K562 (cell line): ENCODE results near the gene TUBD1. TPM values are rescaled to one million over a fixed set of nuclear protein-coding genes. Genes with fewer than 3 reads are reported as not detected.

Experiments used
- ATAC-seq: fragments of 200-7000 bp; cut with Tn5 transposase; 3 replicates; pipeline ENCODE4 v1.9.1; 2020; ENCODE audit warnings: moderate library complexity
- BruUV-seq: library from RNA; stranded (reverse); fragments of 400-500 nt; replicated peaks from 2 replicates; lab custom pipeline; 2021; lab: Mats Ljungman, UMichigan
- CTCF ChIA-PET: fragments of 300-600 bp; formaldehyde crosslinking; extraction: SDS; loops from one replicate; lab custom pipeline; 2021; ENCODE audit warnings: low intra/inter-chr PET ratio; lab: Yijun Ruan, JAX
- POLR2A ChIA-PET: fragments of 300-600, 350-650 bp; sonication (Branson Sonifier 250); formaldehyde crosslinking; extraction: SDS; loops from one replicate; lab custom pipeline; 2021; ENCODE audit warnings: antibody characterized with exemption, inconsistent platforms; lab: Yijun Ruan, JAX
- DNase-seq, 4 experiments: peaks; one replicate each; pipeline versions ENCODE4 v3.0.0 to v3.0.0-alpha.2; 2011 to 2018; ENCODE audit warnings: low spot score in 3 of 4, mixed read lengths in 3 of 4; ENCODE audit errors: extremely low read depth in 1 of 4
- FAIRE-seq: peaks from 2 replicates; lab custom pipeline; 2011; peaks lifted over from hg19 to GRCh38; lab: Jason Lieb, UNC
- H2AFZ ChIP-seq: 2 replicates; pipeline ENCODE4 v1.6.0; 2011; ENCODE audit warnings: low read depth, low read length, control low read depth, inconsistent platforms
- H3K27ac ChIP-seq: fragments of 200-600 bp; 3 replicates; pipeline ENCODE4 v1.8.0; 2011; ENCODE audit warnings: low read depth, mild to moderate bottlenecking, control low read depth, inconsistent platforms, low read length, moderate library complexity, mixed read lengths; ENCODE audit errors: extremely low read depth
- H3K27me3 ChIP-seq, 2 experiments: fragments of 300-600 bp in 1 of 2; 2 replicates in 1 of 2; 3 replicates in 1 of 2; pipeline versions ENCODE4 v1.6.0 to v1.8.0; 2011; ENCODE audit warnings: inconsistent platforms in 2 of 2, low read length in 2 of 2, mild to moderate bottlenecking in 1 of 2, mixed read lengths in 1 of 2, moderate library complexity in 1 of 2; ENCODE audit not compliant: control insufficient read depth in 2 of 2, insufficient read depth in 2 of 2
- H3K36me3 ChIP-seq: fragments of 300-600 bp; 3 replicates; pipeline ENCODE4 v1.8.0; 2011; ENCODE audit warnings: mild to moderate bottlenecking, low read length, inconsistent platforms; ENCODE audit not compliant: control insufficient read depth, insufficient read depth
- H3K4me1 ChIP-seq, 2 experiments: fragments of 200-600 bp in 1 of 2; replicated peaks in 1 of 2; 2 replicates in 1 of 2; 3 replicates in 1 of 2; pipeline versions ENCODE4 v1.5.1 to v1.8.0; 2011; ENCODE audit warnings: inconsistent platforms in 2 of 2, low read length in 2 of 2, mild to moderate bottlenecking in 1 of 2, mixed read lengths in 1 of 2, moderate library complexity in 1 of 2; ENCODE audit not compliant: control insufficient read depth in 2 of 2, insufficient read depth in 2 of 2
- H3K4me2 ChIP-seq: 2 replicates; pipeline ENCODE4 v1.6.1; 2011; ENCODE audit warnings: low read length, control low read depth, inconsistent platforms, mixed read lengths; ENCODE audit not compliant: insufficient read depth
- H3K4me3 ChIP-seq: fragments of 200-600 bp; sonication (generic), shearing (Covaris generic); 2 replicates; pipeline ENCODE4 v1.5.1; 2016; ENCODE audit warnings: control low read depth, inconsistent platforms
- H3K79me2 ChIP-seq: fragments of 200-600 bp; 3 replicates; pipeline ENCODE4 v1.8.0; 2011; ENCODE audit warnings: low read length, inconsistent platforms; ENCODE audit not compliant: control insufficient read depth, insufficient read depth
- H3K9ac ChIP-seq, 2 experiments: 2 replicates each; pipeline versions ENCODE4 v1.6.0 to v1.6.1; 2011; ENCODE audit warnings: low read depth in 2 of 2, low read length in 2 of 2, control low read depth in 1 of 2, inconsistent platforms in 1 of 2, mild to moderate bottlenecking in 1 of 2, mixed read lengths in 1 of 2; ENCODE audit not compliant: insufficient read depth in 1 of 2
- H3K9me1 ChIP-seq: one replicate; pipeline ENCODE4 v1.6.0; 2011; ENCODE audit warnings: inconsistent platforms, mild to moderate bottlenecking, low read length, moderate library complexity; ENCODE audit not compliant: control insufficient read depth, insufficient read depth
- H3K9me3 ChIP-seq: replicated peaks from 2 replicates; pipeline ENCODE4 v1.5.1; 2011; ENCODE audit warnings: low read depth, low read length, inconsistent platforms; ENCODE audit not compliant: control insufficient read depth, insufficient read depth
- H4K20me1 ChIP-seq: replicated peaks from 2 replicates; pipeline ENCODE4 v1.6.1; 2011; ENCODE audit warnings: low read length, inconsistent platforms, mixed read lengths; ENCODE audit not compliant: control insufficient read depth, insufficient read depth
- C11orf30 ChIP-seq: fragments of 450-650 bp; IDR thresholded peaks from 2 replicates; pipeline ENCODE4 v1.6.1; 2016; ENCODE audit warnings: low read depth, mild to moderate bottlenecking
- CBX1 ChIP-seq: sonication (generic); IDR thresholded peaks from 2 replicates; pipeline ENCODE4 v1.6.1; 2016; ENCODE audit warnings: antibody characterized with exemption, low read depth, mild to moderate bottlenecking
- CBX5 ChIP-seq: IDR thresholded peaks from 2 replicates; pipeline ENCODE4 v1.6.1; 2014; ENCODE audit warnings: low read depth, borderline replicate concordance
- ETV5 ChIP-seq: sonication (generic); formaldehyde crosslinking; IDR thresholded peaks from 2 replicates; pipeline ENCODE4 v1.4.0; 2020; ENCODE audit warnings: low read depth, mild to moderate bottlenecking, missing genetic modification reagents
- EWSR1 ChIP-seq: fragments of 450-650 bp; IDR thresholded peaks from 2 replicates; pipeline ENCODE4 v1.6.1; 2018; ENCODE audit warnings: borderline replicate concordance, mild to moderate bottlenecking, low read depth, moderate library complexity; ENCODE audit not compliant: partially characterized antibody
- EZH2 ChIP-seq: IDR thresholded peaks from 2 replicates; pipeline ENCODE4 v1.6.1; 2012; ENCODE audit warnings: low read depth, mild to moderate bottlenecking, inconsistent platforms, low read length, borderline replicate concordance
- FOXK1 ChIP-seq: sonication (generic); formaldehyde crosslinking; IDR thresholded peaks from 2 replicates; pipeline ENCODE4 v1.8.0; 2022; ENCODE audit warnings: missing genetic modification reagents, mild to moderate bottlenecking, borderline replicate concordance
- GTF2E2 ChIP-seq: fragments of 200-800 bp; sonication (Bioruptor generic); IDR thresholded peaks from 2 replicates; pipeline ENCODE4 v1.6.1; 2016; ENCODE audit warnings: missing genetic modification characterization, missing compliant biosample characterization
- HSF4 ChIP-seq: fragments of 250-450 bp; sonication (Bioruptor Pico); IDR thresholded peaks from 2 replicates; pipeline ENCODE4 v2.1.2; 2022; ENCODE audit warnings: mild to moderate bottlenecking, moderate library complexity, borderline replicate concordance
- KDM1A ChIP-seq, 2 experiments: fragments of 450-650 bp; IDR thresholded peaks; 2 replicates each; pipeline ENCODE4 v1.6.1; 2016; ENCODE audit warnings: mild to moderate bottlenecking in 2 of 2
- SP1 ChIP-seq: sonication (generic); formaldehyde crosslinking; IDR thresholded peaks from 2 replicates; pipeline ENCODE4 v1.8.1; 2022; ENCODE audit warnings: mild to moderate bottlenecking, missing genetic modification reagents
- STAG1 ChIP-seq: sonication (generic); formaldehyde crosslinking; IDR thresholded peaks from 2 replicates; pipeline ENCODE4 v1.5.0; 2020; ENCODE audit warnings: missing genetic modification reagents, borderline replicate concordance
- SUPT5H ChIP-seq: fragments of 450-650 bp; IDR thresholded peaks from 2 replicates; pipeline ENCODE4 v1.6.1; 2016
- TEAD1 ChIP-seq, 2 experiments: fragments of 450-650 bp in 1 of 2; sonication (generic) in 1 of 2; formaldehyde crosslinking; IDR thresholded peaks; 2 replicates each; pipeline versions ENCODE4 v1.4.0 to v1.8.0; 2020 to 2022; ENCODE audit warnings: mild to moderate bottlenecking in 2 of 2, missing genetic modification reagents in 1 of 2
- YY1 ChIP-seq, 3 experiments: IDR thresholded peaks; 2 replicates each; pipeline ENCODE4 v1.6.1; 2011; ENCODE audit warnings: low read length in 2 of 3, mild to moderate bottlenecking in 2 of 3, moderate library complexity in 2 of 3, borderline replicate concordance in 1 of 3, control low read depth in 1 of 3, low read depth in 1 of 3; ENCODE audit not compliant: insufficient read depth in 3 of 3, insufficient replicate concordance in 2 of 3, control insufficient read depth in 1 of 3, insufficient read length in 1 of 3; ENCODE audit errors: extremely low read depth in 1 of 3
- WGBS: fragments of 100-300 bp; shearing (Covaris generic); methylation state at CpG from one replicate; pipeline ENCODE4 v1.1.6; 2016; ENCODE audit warnings: low coverage, mixed read lengths; ENCODE audit not compliant: insufficient coverage; ENCODE audit errors: missing lambda C conversion rate; 5-methylcytosine and 5-hydroxymethylcytosine counted together
- in situ Hi-C: fragments of 300-500 bp; cut with MboI; formaldehyde crosslinking; loops from 4 replicates; pipeline ENCODE4 v1.15.0; 2018; ENCODE audit warnings: inconsistent platforms, mixed read lengths
- intact Hi-C: fragments of 100-400 bp; cut with micrococcal nuclease; formaldehyde crosslinking; loops from 2 replicates; pipeline ENCODE4 v1.14.2; 2022
- polyA plus RNA-seq, 8 experiments: library from polyadenylated mRNA; depleted of rRNA in 4 of 8; stranded (reverse) in 5 of 8; unstranded in 3 of 8; fragments of >200 nt; fragmentation: Nextera tagmentation in 2 of 8; fragmentation: Illumina TruSeq in 1 of 8; extraction: Ambion mirVana in 2 of 8; extraction: Trizol in 1 of 8; gene quantifications; 2 replicates each; pipeline versions ENCODE4 v1.2.1 to v1.2.3, GENCODE V29; 2011 to 2014; ENCODE audit warnings: inconsistent platforms in 1 of 8, missing spikeins in 1 of 8
- total RNA-seq, 7 experiments: library from RNA; depleted of rRNA in 6 of 7; stranded (reverse); fragments of >200 nt in 6 of 7; fragmentation: Illumina TruSeq in 2 of 7; extraction: Trizol in 2 of 7; gene quantifications; 2 replicates each; pipeline versions ENCODE4 v1.2.1 to v1.2.3, GENCODE V29; 2011 to 2021; ENCODE audit warnings: low replicate concordance in 1 of 7
- TF ChIP-seq, protein P1 (sequence below), 3 experiments: fragments of 200-800 bp in 1 of 3; fragments of 250-450 bp in 1 of 3; fragments of 450-650 bp in 1 of 3; sonication (Bioruptor Pico) in 1 of 3; sonication (Bioruptor generic) in 1 of 3; formaldehyde crosslinking in 1 of 3; IDR thresholded peaks; 2 replicates each; pipeline versions ENCODE4 v1.6.1 to v1.8.0; 2016 to 2022; ENCODE audit warnings: mild to moderate bottlenecking in 2 of 3, missing genetic modification characterization in 2 of 3, missing compliant biosample characterization in 1 of 3, moderate library complexity in 1 of 3

TUBD1 gene
- total and polyA plus RNA-seq, 9 of the 15 experiments (the other 6 are each of a cell fraction or from before 2014, with no cell fraction given) = 10.8 to 35.3 (median 17.9) TPM

DNA sequence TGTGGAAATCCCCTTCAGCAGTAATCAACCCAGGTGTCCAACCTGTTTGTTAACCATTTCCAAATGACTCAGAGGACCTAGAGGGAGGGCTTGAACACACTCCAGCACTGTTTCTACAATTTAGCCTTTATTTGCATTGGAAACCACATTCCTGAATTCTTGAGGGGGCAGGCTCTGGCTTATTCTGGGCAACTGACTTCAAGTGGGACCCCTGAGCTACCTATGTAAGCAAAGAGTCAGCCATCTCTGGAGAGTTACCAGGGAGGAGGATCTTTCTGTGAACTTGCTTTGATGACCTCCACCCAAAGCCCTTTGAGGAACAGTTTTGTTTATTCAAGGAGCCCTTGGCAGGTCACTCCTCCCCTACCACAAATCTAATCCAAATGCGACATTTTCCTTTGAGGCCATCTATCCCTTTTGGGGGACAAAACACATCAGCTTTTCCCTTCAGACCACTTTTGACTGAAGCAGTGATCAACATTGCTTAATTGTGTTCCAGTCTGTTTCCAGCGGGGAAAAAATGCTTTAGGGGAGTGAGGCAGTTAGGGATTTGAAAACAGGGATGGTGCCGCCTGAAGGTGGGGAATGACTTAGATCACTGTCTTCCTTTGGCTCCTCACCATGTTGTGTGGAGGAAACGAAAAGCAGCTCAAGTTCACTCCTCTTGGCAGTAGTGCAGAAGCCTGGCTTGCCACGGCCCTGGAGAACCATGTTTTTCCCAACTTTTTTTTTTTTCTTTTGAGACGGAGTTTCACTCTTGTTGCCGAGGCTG is 46.2 kb downstream of the TUBD1 start:
- in situ Hi-C loops = loop anchor here (5.0 kb wide), 1 partner anchor 89 kb away; no protein-coding TSS in a partner anchor
- Histone ChIP-seq H3K79me2 (peaks cover 18% of the 10 kb centered on the region), H3K4me1 (peaks cover 20 to 42% of the 10 kb centered on the region in 2 experiments), H3K4me2 (no peak overlapping the region), H3K27ac (peak overlapping the region; percentile 20; the same call in 1 of the 3 replicates), H3K36me3 (peaks cover 7% of the 10 kb centered on the region; the same call in 2 of the 3 replicates), H4K20me1 (no peaks in the 10 kb centered on the region), H3K4me3 (no peak overlapping the region), H3K9me1 (no peaks in the 10 kb centered on the region), H3K9ac (no peak overlapping the region; a peak in 1 of 4 replicates), H3K27me3 (no peaks in the 10 kb centered on the region), H3K9me3 (no peaks in the 10 kb centered on the region), H2AFZ (no peak overlapping the region; the same call in 1 of the 2 replicates)
- intact Hi-C loops = no loop called here
- WGBS = 64% methylated on average over 6 of the region's 7 CpGs
- ChIA-PET POLR2A (interaction anchor here (0.6 to 2.0 kb wide), 4 partner anchors 26 to 1037 kb away, joined by 3 to 13 read pairs (median 3); no protein-coding TSS in a partner anchor), CTCF (interaction anchor here (0.5 kb wide), 1 partner anchor 96 kb away, joined by 3 read pairs; no protein-coding TSS in a partner anchor)
- ATAC-seq = no peak
- no TSS peak for BruUV-seq
- DNase-seq = peak in 1 of 4 experiments; percentile 21
- no peak for FAIRE-seq
- TF ChIP-seq CBX5 (no peak), FOXK1 (no peak), EZH2 (no peak), GTF2E2 (no peak), SUPT5H (no peak), EWSR1 (peak; percentile 32), KDM1A (IDR thresholded peaks at IDR 0.05) (no peak), CBX1 (no peak), TEAD1 (CRISPR knock-in tag; IDR thresholded peaks at IDR 0.05) (no peak), STAG1 (CRISPR knock-in tag) (no peak), C11orf30 (no peak), HSF4 (CRISPR knock-in tag) (no peak), SP1 (CRISPR knock-in tag) (no peak), YY1 (IDR thresholded peaks at IDR 0.05; ENCODE audit: borderline replicate concordance in 1 of 3, control insufficient read depth in 1 of 3, extremely low read depth in 1 of 3, insufficient read depth in 3 of 3, insufficient read length in 1 of 3, insufficient replicate concordance in 2 of 3, low read depth in 1 of 3, low read length in 2 of 3) (no peak), ETV5 (CRISPR knock-in tag) (no peak)
- TF ChIP-seq, protein P1, sequence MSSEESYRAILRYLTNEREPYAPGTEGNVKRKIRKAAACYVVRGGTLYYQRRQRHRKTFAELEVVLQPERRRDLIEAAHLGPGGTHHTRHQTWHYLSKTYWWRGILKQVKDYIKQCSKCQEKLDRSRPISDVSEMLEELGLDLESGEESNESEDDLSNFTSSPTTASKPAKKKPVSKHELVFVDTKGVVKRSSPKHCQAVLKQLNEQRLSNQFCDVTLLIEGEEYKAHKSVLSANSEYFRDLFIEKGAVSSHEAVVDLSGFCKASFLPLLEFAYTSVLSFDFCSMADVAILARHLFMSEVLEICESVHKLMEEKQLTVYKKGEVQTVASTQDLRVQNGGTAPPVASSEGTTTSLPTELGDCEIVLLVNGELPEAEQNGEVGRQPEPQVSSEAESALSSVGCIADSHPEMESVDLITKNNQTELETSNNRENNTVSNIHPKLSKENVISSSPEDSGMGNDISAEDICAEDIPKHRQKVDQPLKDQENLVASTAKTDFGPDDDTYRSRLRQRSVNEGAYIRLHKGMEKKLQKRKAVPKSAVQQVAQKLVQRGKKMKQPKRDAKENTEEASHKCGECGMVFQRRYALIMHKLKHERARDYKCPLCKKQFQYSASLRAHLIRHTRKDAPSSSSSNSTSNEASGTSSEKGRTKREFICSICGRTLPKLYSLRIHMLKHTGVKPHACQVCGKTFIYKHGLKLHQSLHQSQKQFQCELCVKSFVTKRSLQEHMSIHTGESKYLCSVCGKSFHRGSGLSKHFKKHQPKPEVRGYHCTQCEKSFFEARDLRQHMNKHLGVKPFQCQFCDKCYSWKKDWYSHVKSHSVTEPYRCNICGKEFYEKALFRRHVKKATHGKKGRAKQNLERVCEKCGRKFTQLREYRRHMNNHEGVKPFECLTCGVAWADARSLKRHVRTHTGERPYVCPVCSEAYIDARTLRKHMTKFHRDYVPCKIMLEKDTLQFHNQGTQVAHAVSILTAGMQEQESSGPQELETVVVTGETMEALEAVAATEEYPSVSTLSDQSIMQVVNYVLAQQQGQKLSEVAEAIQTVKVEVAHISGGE (CRISPR knock-in tag; IDR thresholded peaks at IDR 0.05) = peak in 1 of 3 experiments; percentile 94; a peak in 2 of 6 replicates
